GM18861 (cell line): ENCODE results near the gene HSPB6.
A peak's percentile ranks its signal among the peaks of the same experiment; 100 is the strongest.

Experiments
- ATAC-seq: cut with Tn5 transposase; IDR thresholded peaks from one replicate; pipeline ENCODE4 v1.9.1; 2021; ENCODE audit not compliant: unreplicated experiment

Gene HSPB6

DNA sequence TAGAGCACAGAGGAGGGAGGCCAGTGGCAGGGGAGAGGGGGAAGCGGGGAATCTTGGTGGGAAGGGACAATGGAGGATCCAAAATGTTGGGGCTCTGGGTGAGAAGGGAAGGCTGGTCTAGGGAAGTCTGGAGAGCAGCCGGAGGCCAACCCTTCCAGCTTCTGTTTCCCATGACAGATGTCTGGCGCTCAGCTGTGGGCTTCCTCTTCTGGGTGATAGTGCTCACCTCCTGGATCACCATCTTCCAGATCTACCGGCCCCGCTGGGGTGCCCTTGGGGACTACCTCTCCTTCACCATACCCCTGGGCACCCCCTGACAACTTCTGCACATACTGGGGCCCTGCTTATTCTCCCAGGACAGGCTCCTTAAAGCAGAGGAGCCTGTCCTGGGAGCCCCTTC lies 10.3 kb downstream of the HSPB6 start:
- ATAC-seq: no peak

DNA sequence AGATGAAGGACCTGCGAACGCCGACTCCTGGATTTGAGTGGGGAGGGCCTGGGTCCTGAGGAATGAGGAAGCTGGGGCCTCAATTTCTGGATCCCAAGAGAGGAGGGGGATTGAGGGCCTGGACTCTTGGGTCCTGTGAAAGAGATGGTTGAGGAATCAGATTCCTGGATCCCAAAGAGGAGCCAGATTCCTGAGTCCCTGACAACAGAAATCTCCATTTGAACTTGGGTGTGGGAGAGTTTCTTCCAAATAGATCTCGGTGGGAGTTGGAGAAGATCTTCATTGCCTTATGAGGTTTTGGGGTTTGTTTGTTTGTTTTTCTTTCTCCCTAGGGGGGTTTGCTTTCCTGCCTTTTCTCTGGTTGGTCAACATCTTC lies 10.8 kb downstream of the HSPB6 start:
- ATAC-seq: no peak

DNA sequence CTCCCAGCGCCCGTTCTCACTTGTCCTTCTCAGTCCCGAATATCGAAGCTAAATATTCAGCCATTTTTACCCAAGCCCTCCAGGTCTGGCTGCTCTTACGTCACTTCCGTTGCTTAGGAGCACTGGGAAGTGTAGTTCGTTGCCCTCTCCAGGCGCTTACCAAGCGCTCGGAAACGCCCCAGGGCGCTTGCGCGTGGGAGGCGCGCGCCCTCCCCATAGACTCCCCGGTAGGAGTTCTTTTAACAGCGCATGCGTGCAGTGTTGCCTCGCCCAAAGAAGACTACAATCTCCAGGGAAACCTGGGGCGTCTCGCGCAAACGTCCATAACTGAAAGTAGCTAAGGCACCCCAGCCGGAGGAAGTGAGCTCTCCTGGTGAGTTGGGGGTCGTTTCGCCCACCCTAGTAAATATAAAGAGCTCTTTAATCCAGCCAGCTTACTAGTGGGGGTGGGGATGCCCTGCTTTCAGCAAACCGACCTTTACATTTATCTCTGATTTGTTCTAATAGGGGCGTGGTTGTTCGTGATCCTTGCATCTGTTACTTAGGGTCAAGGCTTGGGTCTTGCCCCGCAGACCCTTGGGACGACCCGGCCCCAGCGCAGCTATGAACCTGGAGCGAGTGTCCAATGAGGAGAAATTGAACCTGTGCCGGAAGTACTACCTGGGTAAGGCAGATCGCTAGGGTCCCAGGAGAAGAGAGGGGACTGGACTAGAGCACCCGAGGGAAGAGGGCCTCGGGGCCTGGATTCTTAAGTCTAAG lies 11.3 kb downstream of the HSPB6 start, which contains the start of the genes PSENEN and U2AF1L4:
TSS of gene PSENEN (plus strand) at position 324 of the 759 bp plus-strand sequence. CDS start at position 604, 280 bp downstream.
TSS of gene U2AF1L4 (minus strand) at position 91 of the 759 bp plus-strand sequence. CDS start at position 64, 27 bp downstream.
- peak; percentile 44 for ATAC-seq

DNA sequence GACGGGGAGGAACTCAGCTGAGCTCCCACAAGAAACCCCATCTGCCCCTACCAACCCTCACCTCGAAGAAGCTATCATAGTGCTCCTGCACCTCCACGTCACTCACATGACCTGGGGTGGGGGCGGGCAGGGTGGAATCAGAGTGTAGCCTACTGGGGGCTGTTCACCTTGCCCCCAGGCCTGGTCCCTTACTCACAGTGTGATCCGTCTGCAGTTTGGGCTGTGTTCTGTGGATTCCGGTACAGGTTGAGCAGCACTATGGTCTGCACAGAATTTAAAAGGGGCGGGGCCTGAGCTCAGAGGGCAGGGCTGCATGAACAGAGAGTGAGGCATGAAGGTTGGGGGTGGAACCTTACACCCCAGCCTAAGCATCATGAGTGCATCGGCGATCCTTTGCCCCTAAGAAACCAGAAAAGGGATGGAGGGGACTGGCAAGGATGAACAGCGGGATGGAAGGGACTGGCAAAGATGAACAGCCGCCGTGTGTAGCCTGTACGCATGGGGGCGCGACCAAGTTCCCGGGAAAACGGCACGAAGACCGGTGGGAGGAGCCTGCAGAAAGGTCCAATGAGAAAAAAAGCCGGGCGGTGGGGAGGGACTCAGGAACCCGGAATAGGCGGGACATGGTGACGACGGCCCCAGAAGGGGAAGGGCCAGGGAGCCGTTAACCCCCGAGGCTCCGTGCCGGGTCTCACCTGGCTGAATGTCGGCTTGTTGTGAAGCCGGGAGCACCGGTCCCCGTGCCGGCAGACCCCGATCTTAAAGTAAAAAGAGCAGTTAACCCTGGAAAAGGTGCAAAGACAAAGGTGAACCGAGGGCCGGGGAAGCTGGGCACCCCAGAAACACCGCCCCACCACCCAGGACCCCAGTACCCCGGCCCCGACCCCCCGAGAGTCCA lies 12.2 kb downstream of the HSPB6 start:
- ATAC-seq: no peak

DNA sequence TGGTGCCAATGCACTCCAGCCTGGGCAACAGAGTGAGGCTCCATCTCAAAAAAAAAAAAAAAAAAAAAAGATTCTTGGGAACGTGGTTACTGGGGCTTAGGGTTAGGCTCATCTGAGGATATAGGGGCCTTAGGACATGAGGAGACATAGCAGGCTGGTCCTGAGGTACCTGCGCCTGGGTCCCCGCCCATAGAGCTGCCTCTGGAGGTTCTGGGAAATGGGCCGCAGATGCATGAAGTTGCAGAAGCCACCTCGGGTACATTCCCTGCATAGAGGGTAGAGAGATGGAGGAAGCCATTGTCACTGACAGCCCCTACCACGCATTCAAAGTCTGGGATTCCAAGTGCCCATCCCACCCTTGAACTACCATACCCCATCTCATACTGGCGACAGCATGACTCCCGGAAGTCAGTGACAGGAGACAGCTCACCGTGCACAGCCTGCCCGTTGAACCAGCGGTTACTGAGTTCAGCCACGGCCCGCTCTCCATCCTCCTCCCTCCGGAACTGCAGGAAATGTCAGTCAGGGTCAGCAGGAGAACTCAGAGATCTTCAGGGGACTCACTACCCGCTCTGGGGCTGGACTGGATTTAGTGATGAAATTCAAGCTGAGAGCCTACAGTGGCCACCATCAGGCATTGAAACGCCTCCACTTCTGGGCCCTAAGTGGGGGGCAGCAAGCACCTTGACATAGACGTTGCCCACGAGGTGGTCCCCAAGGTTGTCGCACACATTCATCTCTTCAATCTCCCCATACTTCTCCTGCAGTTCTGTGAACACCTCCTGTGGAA lies 13.0 kb downstream of the HSPB6 start:
- ATAC-seq: no peak

DNA sequence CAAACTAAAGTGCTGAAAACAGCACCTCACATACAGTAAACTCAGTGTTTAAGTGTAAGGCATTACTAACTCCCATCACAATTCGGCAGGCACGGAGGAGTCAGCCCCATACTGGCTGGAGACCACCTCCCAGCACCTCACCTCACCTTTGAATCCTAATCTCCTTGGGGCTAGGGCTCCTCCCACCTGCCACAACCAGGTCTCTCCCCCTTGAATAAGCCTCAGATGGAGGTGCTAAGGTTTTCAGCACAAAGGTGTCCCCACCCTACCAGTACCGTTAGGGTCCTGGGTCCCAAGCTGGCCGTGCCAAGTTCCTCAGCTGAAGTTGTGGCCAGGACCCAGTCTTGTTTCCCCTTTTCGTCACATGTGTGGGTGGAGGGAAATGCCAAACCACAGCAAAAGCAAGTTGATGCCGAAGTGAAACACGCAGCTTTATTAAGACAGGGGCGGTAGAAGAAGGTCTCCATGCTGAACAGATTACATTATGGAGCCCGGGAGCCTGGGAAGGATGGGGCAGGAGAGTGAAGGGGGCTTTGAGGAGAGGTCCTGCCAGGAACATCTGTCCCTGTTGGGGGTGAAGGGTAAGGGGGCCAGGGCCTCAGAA lies 14.6 kb downstream of the HSPB6 start, which contains the start of gene IGFLR1:
TSS of gene IGFLR1 (minus strand) at position 332 of the 604 bp plus-strand sequence. CDS start 1,272 bp downstream, outside the sequence.
- no peak for ATAC-seq

DNA sequence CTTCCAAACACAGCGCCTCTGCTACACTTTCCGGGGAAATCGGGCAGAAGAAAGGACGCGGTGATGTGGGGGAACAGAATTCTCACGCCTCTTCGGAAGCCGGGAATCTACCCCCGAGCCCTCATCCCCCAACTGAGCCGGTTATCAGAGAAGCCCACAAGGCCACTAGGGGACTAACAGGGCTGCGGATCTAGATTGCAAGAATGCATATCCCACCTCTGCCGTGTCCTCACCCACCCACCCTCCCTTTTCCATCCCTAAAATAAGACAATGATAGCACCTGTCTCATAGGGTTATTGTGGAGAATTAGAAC lies 15.7 kb downstream of the HSPB6 start:
- no peak for ATAC-seq

DNA sequence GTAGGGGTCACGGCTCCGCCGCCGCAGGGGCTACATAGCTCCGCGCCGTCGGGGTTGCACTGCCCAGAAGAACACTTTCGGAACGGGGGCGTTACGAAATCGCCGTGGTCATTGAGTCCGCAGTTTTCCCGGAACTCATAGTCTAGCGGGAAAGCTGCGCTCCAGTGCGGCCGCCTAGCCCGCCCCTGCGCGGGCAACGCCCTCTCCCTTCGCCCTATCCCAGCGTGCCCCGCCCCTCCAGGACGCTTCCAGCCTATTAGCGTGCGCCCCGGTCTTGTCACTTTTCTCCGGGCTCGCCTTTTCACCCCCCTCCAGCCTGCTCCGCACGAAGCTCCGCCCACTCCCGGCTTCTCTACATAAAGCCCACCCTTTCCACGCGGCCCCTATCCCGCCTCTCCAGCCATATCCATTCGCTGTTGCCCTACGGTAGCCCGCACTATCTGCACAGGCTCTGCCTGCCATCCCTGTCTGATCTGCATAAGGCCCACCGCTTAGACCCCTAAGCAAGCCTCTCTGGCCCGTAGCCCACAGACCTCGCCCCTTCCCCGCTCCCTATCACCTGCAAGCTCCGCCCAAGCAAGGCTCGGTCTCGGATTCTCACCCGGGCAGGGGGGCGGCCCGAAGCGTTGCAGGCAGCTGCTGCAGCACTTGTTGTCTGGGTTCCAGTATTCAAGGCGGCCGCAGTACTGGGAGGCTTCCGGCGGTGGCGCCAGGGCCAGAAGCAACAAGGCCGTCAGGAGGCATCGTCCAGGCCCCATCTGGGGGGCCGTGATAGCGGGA lies 16.2 kb downstream of the HSPB6 start:
- ATAC-seq: peak; percentile 42

DNA sequence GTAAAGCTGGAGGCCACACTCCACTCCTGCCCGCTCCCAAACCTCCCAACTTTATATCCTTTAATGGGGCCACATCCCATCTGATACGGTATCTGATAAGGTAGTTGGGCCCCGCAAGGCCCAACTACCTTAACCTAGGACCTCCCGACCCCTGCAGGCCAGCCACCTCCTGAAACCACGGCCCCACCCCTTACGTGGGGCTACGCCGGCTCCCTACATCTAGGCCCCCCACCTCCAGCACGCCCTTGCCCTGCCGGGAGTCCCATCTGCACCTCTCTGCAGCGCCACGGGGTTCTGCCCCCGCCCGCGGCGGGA lies 16.8 kb downstream of the HSPB6 start:
- no peak for ATAC-seq

DNA sequence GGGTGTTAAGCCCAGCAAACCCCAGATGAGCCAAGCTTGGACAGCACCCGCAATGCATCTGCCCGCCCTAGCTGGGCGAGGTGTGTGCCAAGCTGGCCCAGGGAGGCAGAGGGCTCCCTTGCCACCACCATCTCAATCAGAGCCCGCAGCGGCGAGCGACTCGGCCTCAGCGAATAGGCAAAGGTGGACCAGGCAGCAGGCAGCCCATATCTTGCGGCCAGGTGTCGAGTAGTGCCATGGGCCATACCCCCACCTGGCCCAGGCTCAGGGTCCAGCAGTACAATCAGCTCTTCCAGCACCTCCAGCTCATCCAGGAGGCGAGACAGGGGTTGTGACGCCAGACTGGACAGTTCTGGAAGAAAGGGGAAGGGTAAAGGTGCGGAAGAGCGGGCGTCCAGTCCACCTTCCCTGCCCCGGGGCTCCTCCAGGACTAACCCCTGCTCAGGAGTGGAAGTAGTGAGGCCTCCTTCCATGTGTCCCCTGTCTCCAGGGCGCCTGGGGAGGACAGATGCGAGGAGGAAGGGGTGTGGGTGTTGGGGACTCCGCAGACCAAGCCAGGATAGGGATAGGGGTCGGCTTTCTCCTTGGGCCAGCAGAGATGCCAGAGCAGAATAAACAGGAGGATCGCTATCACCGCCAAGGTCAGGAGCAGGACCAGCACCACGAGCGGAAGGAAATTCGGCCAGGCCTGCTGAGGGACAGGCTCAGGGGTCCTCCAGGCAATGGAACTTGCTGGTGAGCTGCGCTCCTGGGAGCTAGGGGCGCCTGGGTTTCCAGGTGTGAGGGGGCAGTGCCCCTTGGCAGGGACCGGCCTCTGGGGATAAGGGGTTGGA lies 17.3 kb downstream of the HSPB6 start:
- ATAC-seq: no peak

DNA sequence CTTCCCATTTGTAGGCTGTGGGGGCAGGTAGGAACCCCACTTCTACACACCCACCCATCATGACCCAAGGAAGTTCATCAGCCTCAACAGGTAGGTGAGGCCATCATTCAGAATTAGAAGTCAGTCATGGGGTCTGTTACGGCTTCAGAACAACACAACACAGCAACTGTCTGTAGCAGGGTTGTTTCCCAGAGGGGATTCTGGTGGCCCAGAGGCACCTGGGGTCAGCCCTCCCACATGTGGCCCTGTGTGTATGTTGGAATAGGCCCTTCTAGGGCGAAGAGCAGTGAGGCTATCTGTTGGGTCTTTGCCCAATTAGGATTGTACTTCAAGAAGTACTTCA lies 18.0 kb downstream of the HSPB6 start:
- no peak for ATAC-seq

DNA sequence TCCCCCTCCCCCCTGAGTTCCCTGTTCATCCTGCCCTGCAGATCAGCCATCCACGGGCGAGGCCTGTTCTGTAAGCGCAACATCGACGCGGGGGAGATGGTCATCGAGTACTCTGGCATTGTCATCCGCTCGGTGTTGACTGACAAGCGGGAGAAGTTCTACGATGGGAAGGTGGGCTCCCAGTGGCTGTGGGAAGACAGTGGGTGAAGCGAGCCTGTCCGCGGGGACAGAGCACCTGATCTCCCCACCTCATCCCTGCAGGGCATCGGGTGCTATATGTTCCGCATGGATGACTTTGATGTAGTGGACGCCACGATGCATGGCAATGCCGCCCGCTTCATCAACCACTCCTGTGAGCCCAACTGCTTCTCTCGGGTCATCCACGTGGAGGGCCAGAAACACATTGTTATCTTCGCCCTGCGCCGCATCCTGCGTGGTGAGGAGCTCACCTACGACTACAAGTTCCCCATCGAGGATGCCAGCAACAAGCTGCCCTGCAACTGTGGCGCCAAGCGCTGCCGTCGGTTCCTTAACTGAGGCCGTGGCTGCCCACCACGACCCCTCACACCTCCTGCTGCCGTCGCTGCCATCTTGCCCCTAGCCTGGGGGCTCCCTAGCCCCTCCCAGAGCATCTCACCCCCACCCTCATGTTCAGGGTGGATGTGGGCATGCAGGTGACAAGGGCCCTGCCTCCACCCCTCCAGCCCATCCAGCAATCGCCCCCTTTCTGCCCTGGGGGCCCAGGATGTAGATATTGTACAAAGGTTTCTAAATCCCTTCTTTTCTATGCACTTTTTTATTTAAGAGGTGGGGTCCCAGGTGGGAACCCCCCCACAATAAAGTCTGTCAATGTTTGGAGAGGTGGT lies 18.6 kb downstream of the HSPB6 start:
- ATAC-seq: no peak

DNA sequence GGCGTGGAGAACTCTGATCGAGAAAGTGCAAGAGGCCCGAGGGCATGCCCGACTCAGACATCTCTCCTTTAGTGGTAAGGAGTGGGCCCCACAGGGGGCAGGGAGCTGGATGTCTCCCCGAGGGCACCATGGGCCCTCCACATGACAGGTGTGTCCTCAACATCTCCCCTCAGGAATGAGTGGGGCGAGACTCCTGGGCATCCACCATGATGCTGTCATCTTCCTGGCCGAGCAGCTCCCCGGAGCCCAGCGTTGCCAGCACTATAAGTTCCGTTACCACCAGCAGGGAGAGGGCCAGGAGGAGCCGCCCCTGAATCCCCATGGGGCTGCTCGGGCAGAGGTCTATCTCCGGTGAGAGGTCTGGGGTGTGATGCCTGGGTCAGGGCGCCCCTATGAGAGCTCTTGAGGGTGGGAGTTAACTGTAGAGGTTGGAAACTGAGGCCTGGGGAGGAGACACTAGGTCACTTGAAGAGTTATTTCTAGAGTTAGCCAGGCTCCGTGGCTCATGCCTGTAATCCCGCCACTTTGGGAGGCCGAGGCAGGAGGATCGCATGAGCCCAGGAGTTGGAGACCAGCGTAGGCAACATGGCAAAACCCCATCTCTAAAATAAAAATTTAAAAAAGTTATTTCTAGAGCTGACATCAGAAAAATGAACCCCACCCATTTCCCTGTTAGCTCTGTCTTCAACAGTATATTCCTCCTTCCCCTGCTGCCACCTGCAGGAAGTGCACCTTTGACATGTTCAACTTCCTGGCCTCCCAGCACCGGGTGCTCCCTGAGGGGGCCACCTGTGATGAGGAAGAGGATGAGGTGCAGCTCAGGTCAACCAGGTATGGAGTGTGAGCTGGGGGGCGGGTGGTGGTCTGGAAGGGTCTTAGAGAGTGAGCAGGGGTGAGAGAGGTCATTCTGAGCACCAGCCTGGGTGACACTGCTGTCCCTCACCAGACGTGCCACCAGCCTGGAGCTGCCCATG lies 19.6 kb downstream of the HSPB6 start:
- no peak for ATAC-seq

DNA sequence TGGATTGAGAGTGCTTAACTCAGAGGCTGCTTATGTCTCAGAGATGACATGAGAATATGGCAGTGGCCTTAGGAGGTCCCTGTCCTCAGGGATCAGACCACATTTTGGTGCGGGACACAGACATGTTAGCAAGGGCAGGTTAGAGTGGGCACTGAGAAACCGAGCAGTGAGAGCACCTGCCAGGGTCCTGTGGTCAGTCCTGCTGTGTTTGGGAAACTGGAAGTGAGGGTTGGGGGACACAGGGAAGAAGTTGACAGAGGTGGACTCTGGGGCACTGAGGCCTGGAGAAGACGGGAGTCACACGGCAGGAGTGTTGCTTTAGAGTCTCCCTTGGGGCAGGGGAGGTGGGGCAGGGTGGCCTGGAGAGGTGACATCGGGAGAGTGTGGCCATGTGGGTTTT lies 21.9 kb downstream of the HSPB6 start:
- ATAC-seq: no peak

DNA sequence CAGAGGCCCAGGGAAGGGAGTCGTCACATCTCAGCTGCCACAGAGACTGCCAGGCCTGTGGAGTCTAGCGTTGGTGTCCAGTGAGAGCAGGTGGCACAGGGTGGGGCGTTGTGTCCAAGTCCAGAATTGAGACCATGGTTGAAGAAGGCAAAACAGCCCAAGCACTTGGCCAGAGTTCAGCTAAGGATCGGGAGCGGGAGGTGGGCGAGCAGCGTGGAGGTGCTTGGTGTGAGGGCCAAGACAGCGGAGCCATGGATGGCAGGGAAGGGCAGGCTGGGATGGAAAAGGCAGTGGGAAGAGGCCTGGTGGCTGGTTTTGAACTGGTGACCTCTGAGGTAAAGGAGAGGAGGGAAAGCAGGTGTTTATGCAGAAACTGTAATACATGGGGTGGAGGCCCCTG lies 22.6 kb downstream of the HSPB6 start:
- no peak for ATAC-seq

DNA sequence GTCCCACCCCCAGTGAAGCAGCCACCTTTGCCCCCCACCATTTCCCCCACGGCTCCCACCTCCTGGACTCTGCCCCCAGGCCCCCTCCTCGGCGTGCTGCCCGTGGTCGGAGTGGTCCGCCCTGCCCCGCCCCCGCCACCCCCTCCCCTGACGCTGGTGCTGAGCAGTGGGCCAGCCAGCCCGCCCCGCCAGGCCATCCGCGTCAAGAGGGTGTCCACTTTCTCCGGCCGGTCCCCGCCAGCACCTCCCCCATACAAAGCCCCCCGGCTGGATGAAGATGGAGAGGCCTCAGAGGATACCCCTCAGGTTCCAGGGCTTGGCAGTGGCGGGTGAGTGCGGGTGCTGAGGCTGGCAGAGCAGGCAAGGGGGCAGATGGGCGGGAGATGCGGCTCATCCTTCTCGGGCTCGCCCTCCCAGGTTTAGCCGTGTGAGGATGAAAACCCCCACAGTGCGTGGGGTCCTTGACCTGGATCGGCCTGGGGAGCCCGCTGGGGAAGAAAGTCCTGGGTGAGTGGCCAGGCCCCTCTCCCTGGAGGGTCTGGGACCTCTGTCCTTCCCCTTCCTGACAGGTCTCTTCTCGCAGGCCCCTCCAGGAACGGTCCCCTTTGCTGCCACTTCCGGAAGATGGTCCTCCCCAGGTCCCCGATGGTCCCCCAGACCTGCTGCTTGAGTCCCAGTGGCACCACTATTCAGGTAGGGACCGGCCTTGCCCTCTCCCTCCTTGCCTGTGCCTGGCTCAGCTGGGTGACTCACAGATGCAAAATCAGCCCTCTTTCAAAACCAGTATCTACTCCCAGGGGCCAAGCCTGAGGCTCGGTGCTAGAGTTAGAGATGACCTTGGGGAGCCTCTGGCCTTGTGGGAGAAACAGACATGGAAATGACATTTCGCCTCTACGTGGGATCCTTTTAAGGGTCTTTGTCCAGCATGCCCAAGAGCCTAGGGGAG lies 23.4 kb downstream of the HSPB6 start:
- ATAC-seq: no peak
